OCI-LY1 (cell line): Measurements from ENCODE around the gene PAX6.

Source experiments
- H2AFZ ChIP-seq: fragments of 200-600 bp; sonication (generic), shearing (Covaris generic); 2 replicates; pipeline ENCODE4 v1.6.0; 2014; ENCODE audit warnings: antibody characterized with exemption, mild to moderate bottlenecking, low read length
- H3F3A ChIP-seq: fragments of 200-600 bp; sonication (generic), shearing (Covaris generic); 2 replicates; pipeline ENCODE4 v1.6.0; 2014; ENCODE audit warnings: mild to moderate bottlenecking, antibody characterized with exemption, low read length, moderate library complexity; ENCODE audit not compliant: insufficient read depth
- H3K27ac ChIP-seq: fragments of 200-600 bp; sonication (generic); 2 replicates; pipeline ENCODE4 v1.5.1; 2014; ENCODE audit warnings: low read length, mixed run types, mild to moderate bottlenecking, low read depth; ENCODE audit not compliant: poor library complexity, severe bottlenecking
- H3K27me3 ChIP-seq: fragments of 200-600 bp; sonication (generic); 2 replicates; pipeline ENCODE4 v1.6.0; 2014; ENCODE audit warnings: antibody characterized with exemption, mild to moderate bottlenecking, low read length, moderate library complexity; ENCODE audit not compliant: insufficient read depth
- H3K36me3 ChIP-seq: fragments of 200-600 bp; sonication (generic); 2 replicates; pipeline ENCODE4 v1.6.1; 2014; ENCODE audit warnings: mild to moderate bottlenecking, antibody characterized with exemption, low read length, moderate library complexity, mixed read lengths; ENCODE audit not compliant: insufficient read depth
- H3K4me1 ChIP-seq: fragments of 200-600 bp; sonication (generic); 2 replicates; pipeline ENCODE4 v1.5.1; 2014; ENCODE audit warnings: mild to moderate bottlenecking, low read length, moderate library complexity; ENCODE audit not compliant: insufficient read depth, severe bottlenecking
- H3K4me2 ChIP-seq: fragments of 200-600 bp; sonication (generic), shearing (Covaris generic); 2 replicates; pipeline ENCODE4 v1.6.1; 2014; ENCODE audit warnings: low read length
- H3K4me3 ChIP-seq: fragments of 200-600 bp; sonication (generic); 2 replicates; pipeline ENCODE4 v1.5.1; 2014; ENCODE audit warnings: low read length, low read depth, mild to moderate bottlenecking, mixed read lengths; ENCODE audit not compliant: poor library complexity, severe bottlenecking
- H3K79me2 ChIP-seq: fragments of 200-600 bp; shearing (Covaris generic); 2 replicates; pipeline ENCODE4 v1.6.1; 2016; ENCODE audit warnings: mixed run types, low read length, mixed read lengths; ENCODE audit not compliant: insufficient read depth
- H3K9ac ChIP-seq: fragments of 200-600 bp; sonication (generic), shearing (Covaris generic); 2 replicates; pipeline ENCODE4 v1.6.1; 2014; ENCODE audit warnings: mild to moderate bottlenecking, low read length, mixed read lengths
- H3K9me2 ChIP-seq: fragments of 200-600 bp; sonication (generic), shearing (Covaris generic); 2 replicates; pipeline ENCODE4 v1.6.1; 2014; ENCODE audit warnings: low read depth, mild to moderate bottlenecking, low read length, mixed read lengths
- H3K9me3 ChIP-seq: fragments of 200-600 bp; shearing (Covaris generic); 2 replicates; pipeline ENCODE4 v1.6.1; 2014; ENCODE audit warnings: low read length, mixed read lengths
- H4K20me1 ChIP-seq: fragments of 200-600 bp; sonication (generic), shearing (Covaris generic); 2 replicates; pipeline ENCODE4 v1.6.0; 2016; ENCODE audit warnings: mild to moderate bottlenecking, low read length; ENCODE audit not compliant: insufficient read depth
- EZH2 ChIP-seq: fragments of 200-600 bp; sonication (generic), shearing (Covaris generic); IDR thresholded peaks from 2 replicates; pipeline ENCODE4 v1.8.0; 2017; ENCODE audit warnings: borderline replicate concordance, mixed run types, mild to moderate bottlenecking, antibody characterized with exemption, low read length, moderate library complexity, mixed read lengths
- TF ChIP-seq, protein P1 (sequence below): fragments of 200-600 bp; sonication (generic), shearing (Covaris generic); IDR thresholded peaks from 2 replicates; pipeline ENCODE4 v1.5.1; 2017; ENCODE audit warnings: mild to moderate bottlenecking, antibody characterized with exemption, low read length, moderate library complexity, mixed read lengths

PAX6 gene

DNA sequence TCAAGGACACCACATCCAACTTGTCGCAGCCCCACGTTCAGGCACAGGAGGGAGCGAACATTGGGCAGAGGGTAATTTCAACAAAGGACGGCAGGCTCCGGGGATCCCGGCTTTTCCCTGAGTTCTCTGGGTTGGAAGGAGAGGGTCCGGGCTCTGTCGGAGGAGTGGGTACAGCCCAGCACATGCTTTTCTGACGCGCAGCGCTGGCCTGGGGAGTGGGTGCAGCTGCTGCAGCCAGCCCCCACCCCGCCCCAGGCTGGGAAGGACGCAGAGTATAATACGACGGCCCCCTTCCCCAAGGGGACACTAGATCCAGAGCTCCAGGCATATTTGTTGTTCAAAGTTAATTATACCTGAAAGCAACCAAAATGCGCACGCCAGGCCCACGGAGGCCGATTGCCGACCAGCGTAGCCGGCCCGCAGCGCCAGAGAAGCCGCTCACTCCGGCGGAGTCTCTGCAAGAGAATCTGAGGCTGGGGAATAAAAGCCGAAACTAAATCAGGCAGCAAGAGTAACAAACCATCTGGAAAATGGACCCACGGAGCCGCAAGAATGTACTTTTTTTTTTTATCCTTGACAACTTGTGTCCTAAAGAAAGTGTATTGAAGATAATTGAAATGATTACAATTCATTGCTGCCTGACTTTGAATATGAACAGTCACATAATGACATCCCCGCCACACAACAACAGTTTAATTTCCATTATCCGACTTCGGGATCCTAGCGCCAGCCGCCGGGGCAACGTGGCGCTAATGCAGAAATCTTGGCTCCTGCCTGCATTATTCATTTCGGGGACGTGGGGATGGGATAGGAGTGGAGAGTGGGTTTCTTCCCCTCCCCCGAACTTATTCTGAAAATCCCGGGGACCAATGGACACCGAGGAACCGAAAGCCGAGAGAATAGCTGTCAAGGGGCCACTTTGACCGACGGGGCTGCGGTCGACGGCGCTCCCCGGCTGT is 14.0 kb upstream of the PAX6 start:
- Histone ChIP-seq H3K79me2 (no peaks in the 10 kb centered on the region), H3K36me3 (no peaks in the 10 kb centered on the region), H3K9me2 (no peaks in the 10 kb centered on the region), H3K27ac (no peak overlapping the region), H3K9ac (no peak overlapping the region), H3K4me2 (no peak overlapping the region), H4K20me1 (no peaks in the 10 kb centered on the region), H3K9me3 (no peaks in the 10 kb centered on the region), H3K4me1 (no peaks in the 10 kb centered on the region), H3K27me3 (no peaks in the 10 kb centered on the region), H3K4me3 (no peak overlapping the region), H2AFZ (no peak overlapping the region), H3F3A (no peaks in the 10 kb centered on the region)
- TF ChIP-seq EZH2: no peak
- TF ChIP-seq, protein P1, sequence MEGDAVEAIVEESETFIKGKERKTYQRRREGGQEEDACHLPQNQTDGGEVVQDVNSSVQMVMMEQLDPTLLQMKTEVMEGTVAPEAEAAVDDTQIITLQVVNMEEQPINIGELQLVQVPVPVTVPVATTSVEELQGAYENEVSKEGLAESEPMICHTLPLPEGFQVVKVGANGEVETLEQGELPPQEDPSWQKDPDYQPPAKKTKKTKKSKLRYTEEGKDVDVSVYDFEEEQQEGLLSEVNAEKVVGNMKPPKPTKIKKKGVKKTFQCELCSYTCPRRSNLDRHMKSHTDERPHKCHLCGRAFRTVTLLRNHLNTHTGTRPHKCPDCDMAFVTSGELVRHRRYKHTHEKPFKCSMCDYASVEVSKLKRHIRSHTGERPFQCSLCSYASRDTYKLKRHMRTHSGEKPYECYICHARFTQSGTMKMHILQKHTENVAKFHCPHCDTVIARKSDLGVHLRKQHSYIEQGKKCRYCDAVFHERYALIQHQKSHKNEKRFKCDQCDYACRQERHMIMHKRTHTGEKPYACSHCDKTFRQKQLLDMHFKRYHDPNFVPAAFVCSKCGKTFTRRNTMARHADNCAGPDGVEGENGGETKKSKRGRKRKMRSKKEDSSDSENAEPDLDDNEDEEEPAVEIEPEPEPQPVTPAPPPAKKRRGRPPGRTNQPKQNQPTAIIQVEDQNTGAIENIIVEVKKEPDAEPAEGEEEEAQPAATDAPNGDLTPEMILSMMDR: no peak

DNA sequence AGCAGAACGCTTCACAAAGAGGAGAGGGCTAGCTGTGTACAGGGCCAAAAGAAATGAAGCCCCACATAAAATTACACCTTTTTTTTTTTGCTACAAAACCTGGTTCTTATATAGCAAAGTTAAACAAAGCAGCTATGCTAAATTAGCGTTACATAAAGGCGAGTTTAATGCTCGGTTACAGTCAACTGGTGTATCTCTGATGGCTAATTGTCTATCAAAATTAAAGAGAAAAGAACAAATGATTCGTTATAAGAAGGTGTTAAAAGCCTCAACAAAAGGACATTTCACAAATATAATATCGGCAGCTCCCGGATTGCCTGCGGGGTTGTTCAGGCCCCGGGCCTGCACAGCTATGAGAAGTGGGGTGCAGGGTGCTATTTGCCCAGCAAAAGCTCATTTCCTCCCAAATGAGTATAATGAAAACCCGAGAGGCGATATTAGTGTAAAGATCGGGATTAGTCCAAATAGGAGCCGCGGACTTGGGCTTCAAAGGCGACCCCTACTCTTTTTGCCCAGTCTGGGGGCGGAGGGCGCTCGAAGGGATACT is 13.3 kb upstream of the PAX6 start:
- H3K27ac ChIP-seq: no peak overlapping the region
- no peaks in the 10 kb centered on the region for H3K27me3 ChIP-seq
- H3K9me3 ChIP-seq: no peaks in the 10 kb centered on the region
- no peak overlapping the region for H3K4me3 ChIP-seq
- H3K36me3 ChIP-seq: no peaks in the 10 kb centered on the region
- H3K4me2 ChIP-seq: no peak overlapping the region
- no peaks in the 10 kb centered on the region for H3K79me2 ChIP-seq
- H3F3A ChIP-seq: no peaks in the 10 kb centered on the region
- no peaks in the 10 kb centered on the region for H3K4me1 ChIP-seq
- H4K20me1 ChIP-seq: no peaks in the 10 kb centered on the region
- H3K9me2 ChIP-seq: no peaks in the 10 kb centered on the region
- H3K9ac ChIP-seq: no peak overlapping the region
- no peak overlapping the region for H2AFZ ChIP-seq
- no peak for TF ChIP-seq EZH2
- TF ChIP-seq, protein P1: no peak

DNA sequence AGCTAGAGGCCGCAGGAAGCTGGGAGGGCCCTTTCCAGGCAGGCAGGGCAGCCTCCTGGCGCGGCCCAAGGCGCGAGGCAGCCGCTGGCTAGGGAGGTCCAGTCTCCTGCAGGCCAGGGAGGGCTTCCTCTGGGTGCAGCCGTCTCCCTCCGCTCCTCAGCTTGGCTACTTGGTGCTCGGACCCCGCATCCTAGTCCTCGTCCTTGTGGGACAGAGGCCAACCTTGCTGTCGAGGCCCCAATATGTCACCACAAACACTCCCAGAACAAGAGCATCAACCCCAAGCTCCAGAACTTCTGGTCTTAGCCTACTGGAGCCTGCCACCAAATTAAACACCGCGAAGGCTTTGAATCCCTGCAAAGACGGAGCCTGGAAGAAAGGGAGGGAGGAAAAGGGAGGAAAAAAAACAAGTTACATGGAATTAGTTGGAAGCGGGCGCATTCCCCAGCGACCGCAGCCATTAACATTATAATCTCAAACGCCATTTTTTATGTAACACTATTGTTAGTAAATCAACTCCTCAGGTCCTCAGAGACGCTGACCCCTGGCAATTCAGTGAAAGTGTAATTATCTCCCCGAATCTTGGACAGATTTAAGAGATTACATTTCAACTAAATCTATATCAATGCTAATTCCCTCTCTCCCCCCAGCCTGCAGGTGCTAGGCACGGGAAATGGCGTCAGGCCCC is 12.7 kb upstream of the PAX6 start:
- H3K4me3 ChIP-seq: no peak overlapping the region
- no peaks in the 10 kb centered on the region for H3F3A ChIP-seq
- no peaks in the 10 kb centered on the region for H3K27me3 ChIP-seq
- no peaks in the 10 kb centered on the region for H3K79me2 ChIP-seq
- no peak for TF ChIP-seq EZH2
- TF ChIP-seq, protein P1: no peak
- no peaks in the 10 kb centered on the region for H4K20me1 ChIP-seq
- H3K27ac ChIP-seq: no peak overlapping the region
- H3K9me2 ChIP-seq: no peaks in the 10 kb centered on the region
- H3K4me1 ChIP-seq: no peaks in the 10 kb centered on the region
- H3K36me3 ChIP-seq: no peaks in the 10 kb centered on the region
- H3K9me3 ChIP-seq: no peaks in the 10 kb centered on the region
- H3K9ac ChIP-seq: no peak overlapping the region
- no peak overlapping the region for H2AFZ ChIP-seq
- no peak overlapping the region for H3K4me2 ChIP-seq
